ENCODE data around the gene SEMA3D.

DNA sequence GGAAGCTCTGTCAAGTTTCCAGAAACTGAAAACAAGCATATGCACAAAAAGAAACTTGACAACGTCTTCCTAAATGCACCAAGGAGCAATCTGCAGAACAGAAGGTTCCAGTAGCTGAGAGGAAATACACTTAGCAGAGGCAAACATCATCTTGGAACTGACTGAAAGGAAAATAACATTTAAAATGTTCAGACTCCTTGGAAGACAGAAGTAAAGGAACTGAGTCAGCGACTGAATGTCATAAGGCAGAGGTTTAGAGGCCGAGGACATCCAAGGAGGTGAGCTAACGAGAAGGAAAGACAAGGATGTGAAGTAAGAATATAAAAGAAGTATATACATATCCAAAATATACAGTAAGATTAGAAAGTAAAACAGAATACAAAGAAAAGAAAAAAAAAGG lies 24.1 kb downstream of the SEMA3D start:
- no peak for TF ChIP-seq EP300 (IDR thresholded peaks at IDR 0.05)
- TF ChIP-seq POLR2A (IDR thresholded peaks at IDR 0.05) = no peak

Data from sigmoid colon (tissue), 4 donors.